ENCODE results near the gene SNCB.

The SNCB gene

DNA sequence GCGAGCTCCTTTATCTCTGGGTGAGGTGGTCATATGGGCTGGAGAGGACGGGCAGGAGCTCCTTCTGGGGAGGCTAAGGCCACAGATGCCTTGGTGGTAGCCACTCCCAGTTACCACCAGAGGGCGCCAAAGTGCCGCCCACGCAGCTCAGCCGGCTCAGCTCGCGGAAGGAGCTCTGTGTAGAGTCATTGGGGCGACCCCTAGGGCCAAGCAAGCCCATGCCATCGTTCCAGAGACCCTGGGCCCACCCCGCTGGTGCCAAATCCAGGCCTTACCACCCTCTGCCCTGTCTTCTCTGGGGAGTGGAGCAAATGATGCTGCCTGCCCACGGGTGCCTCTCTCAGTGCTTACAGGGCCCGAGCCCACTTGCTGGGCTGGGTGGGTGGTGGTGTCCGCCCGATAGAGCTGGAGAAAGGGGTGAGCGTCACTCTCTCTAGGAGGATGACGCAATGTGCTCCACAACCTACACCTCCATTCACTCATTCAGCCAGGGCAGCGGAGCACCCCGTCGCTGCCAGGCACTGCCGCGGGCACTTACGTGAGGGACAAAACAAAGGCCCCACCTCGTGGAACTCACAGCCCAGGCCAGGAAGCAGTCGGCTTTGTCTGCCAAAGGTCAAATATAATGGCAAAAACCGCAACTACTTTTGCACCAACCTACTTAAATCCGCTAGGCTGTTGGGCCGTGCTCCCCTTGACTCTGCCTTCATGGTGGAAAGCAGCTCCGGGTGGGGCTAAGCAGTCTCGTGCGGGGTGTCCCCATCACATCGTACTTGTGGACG is 30.7 kb upstream of the SNCB start:
- DNase-seq, result peak; percentile 82

- no peak for DNase-seq
Observed at GRCh38 chr5:176660530-176660859, 30.2 kb upstream of the SNCB start.

DNA sequence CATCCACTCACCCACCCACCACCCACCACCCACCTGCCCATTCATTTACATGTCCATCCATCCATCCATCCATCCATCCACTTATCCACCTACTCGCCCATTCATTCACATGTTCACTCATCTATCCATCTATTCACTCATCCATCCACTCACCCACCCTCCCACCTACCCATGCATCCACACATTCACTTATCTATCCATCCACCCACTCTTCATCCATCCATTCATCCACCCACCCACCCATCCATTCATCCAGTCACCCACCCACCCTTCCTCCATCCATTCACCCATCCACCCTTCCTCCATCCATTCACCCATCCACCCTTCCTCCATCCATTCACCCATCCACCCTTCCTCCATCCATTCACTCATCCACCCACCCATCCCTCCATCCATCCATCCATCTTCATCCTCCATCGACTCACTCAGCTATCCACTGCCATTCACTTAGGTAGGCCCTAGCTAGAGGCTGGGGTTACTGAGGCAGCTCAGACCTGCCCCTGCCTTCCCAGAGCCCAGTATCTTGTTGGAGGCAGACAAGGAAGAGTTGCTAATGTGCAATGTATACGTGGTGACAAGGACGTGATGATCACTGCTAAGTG is 29.6 kb upstream of the SNCB start:
- no peak for DNase-seq

DNA sequence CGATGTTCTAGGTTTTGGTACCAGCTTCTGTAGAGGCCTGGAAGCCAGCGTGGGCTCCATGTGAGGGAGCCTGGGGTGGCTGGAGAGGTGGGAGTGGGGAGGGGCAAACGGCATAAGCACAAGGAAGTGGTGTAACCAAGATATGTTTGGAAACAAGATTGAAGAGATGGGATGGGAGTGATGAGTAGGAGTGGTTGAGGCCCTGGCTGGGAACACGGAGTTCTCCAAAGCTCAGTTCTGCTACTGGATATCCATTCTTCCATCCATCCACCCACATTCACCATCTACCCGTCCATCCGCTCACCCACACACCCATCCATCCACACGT is 29.1 kb upstream of the SNCB start:
- DNase-seq, result no peak

GRCh38 chr5:176658817-176659511 is 28.6 kb upstream of the SNCB start:
- DNase-seq, result no peak

DNA sequence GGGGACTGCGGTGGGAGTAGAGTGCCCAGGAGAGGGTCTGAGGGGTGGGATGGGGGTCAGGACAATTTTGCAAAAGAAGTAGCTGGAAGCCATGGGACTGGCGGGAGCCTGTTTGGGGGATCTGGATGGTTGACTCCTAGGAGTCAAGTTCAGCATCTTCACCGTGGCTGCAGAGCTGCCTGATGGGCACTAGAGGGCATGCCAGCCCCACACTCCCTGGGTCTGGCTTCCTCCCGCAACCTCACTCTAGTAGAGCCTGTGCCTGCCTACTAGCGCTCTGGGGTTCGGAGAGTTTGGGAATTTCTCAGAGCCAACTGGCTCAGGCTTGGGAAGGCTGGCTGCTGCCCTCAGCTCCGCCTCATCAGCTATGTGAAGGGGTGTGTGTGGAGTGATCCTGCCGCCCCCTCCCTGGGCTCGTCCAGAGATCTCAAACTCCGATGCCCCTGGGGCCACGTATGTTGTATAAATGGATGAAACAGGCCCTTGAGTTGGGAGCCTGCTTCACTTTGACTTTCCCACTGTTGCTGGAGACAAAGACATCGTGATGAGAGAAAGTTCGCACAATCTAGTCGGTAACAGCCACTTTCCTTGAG is 27.8 kb upstream of the SNCB start:
- DNase-seq, result peak; percentile 79

DNA sequence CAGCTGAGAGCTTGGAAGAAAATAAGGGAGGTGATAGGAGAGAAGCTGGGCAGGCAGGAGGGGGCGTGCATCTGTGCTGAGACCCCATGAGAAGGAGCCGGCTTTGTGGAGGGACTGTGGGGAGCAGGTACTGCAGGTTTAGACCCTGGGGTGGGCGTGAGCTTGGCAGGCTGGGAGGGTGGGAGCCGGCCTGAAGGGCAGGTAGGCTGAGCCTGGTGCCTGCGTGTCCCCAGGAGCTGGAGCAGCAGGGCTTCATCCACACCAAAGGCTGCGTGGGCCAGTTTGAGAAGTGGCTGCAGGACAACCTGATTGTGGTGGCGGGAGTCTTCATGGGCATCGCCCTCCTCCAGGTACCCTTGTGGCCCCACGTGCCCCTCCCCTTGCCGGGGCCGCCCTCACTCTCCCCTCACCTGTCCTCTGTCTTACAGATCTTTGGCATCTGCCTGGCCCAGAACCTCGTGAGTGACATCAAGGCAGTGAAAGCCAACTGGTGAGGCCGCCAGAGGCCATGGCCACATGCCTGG is 26.2 kb upstream of the SNCB start:
- DNase-seq, result no peak

GRCh38 chr5:176654856-176655255 is 24.5 kb upstream of the SNCB start:
- DNase-seq, result peak; percentile 24

- peak; percentile 86 for DNase-seq
Observed at GRCh38 chr5:176653401-176654385, 23.4 kb upstream of the SNCB start.

- DNase-seq, result no peak
Observed at GRCh38 chr5:176652136-176652535, 21.8 kb upstream of the SNCB start.

GRCh38 chr5:176651472-176651980 is 21.2 kb upstream of the SNCB start:
- no peak for DNase-seq

DNA sequence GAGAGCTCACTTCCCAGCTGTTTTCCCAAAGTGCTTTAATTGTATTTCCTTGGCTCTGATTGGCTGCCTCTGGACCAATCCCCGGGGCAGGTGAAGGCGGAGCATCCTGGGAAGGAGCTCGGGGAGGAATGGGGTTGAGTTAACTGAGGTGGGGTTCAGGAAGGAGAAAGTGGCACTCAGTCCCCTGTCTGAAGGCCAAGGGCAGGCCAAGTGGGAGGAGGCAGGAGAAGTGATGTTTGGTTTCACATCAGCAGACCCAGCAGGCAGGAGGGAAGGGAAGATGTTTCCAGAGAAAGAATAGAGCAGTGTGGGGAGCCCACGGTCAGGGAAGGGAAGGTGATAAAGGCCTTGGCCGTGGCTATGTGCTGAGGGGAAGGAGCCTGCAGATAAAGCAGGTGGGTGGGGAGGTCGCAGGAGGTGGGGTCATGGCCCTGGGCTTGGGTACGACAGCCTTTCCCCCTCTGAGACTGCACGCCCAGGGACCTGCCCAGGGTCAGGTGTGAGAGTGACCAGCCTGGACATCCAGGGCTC is 20.1 kb upstream of the SNCB start:
- no peak for DNase-seq

DNA sequence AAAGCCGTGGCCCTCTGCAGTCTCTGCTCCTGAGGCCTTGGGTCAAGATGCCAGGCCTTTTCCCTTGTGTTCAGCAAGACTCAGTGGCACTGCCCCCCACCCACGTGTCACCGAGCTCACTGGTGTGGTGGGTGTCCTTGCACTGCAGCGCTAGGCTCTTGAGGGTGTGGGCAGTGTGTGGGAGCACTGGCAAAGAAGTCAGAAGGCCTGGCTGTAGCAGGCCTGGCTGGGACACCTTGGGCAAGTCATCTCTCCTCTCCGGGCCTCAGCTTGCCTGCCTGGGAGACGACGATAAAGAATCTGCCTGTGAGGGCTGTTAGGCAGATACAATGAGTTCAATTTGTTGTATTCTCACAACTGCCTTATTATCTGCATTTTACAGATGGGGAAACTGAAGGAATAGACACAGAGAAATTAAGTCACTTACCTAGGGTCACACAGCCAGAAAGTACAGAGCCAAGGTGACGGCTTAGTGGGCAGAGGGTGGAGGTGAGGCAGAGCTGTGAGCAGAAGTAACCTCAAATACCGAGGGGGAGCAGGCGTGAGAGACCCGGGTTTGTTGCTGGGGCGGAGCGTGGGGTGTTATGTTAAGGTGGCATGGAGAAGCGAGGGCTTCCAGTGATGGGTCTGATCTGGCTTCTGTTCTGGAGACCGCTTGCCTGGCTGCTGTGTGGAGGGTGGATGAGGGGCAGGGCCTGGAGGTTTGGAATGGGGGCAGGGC is 18.3 kb upstream of the SNCB start:
- peak; percentile 32 for DNase-seq

GRCh38 chr5:176647843-176648473 is 17.6 kb upstream of the SNCB start:
- peak; percentile 26 for DNase-seq

- peak; percentile 100 for DNase-seq
Observed at GRCh38 chr5:176647030-176647842, 16.9 kb upstream of the SNCB start, which contains the start of gene TSPAN17. TSS of gene TSPAN17 (plus strand) at chr5:176647484. CDS start at chr5:176647616, 132 bp downstream.

- no peak for DNase-seq
Observed at GRCh38 chr5:176646707-176647029, 16.3 kb upstream of the SNCB start.

DNA sequence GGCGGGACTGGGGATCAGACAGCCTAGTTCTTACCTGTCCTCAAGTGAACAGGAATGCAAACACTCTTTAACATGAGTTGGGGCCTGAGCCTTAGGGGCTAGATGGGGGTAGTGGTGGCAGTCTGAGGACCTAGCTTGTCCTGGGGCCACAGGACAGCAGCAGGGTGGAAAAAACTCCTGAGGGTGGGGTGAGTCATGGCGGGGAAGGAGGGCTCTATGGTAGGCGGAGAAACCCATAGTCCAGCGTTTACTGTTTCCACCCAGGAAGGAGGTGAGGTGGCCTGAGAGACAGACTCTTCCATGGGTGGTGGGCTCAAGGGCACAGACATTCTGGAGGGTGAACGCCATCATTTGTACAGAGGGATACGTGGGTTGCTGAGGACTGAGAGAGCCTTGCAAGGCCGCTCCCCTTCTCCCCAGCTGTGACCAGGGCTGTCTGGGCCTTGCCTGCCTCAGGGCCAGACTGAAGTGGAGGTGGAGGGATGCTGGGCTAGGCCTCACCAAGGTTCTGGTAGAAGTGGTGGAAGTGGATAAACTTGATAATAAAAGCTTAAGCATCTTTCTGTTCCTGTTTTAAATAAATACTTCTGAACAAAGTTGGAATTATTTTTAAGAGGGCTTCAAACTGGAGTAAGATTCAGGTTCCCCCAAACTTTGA is 15.8 kb upstream of the SNCB start:
- no peak for DNase-seq

GRCh38 chr5:176644878-176645670 is 14.7 kb upstream of the SNCB start:
- DNase-seq, result no peak

All from stimulated activated CD4-positive, alpha-beta T cell treated with anti-CD3 and anti-CD28 coated beads, Interleukin-15, amount 100 ng/mL, for 24 hours (primary cell).